CD4-positive, alpha-beta memory T cell (primary cell): ENCODE results near the gene BIVM. TPM values are rescaled to one million over a fixed set of nuclear protein-coding genes. Genes with fewer than 3 reads are reported as not detected.

ENCODE experiments used
- CTCF ChIA-PET: fragments of 350-600 bp; sonication (Branson Sonifier 250); formaldehyde crosslinking; loops from one replicate; lab custom pipeline; 2021; ENCODE audit warnings: inconsistent platforms; ENCODE audit not compliant: partially characterized antibody; lab: Charles Lee
- POLR2A ChIA-PET: fragments of 350-600 bp; sonication (Branson Sonifier 250); formaldehyde crosslinking; loops from one replicate; lab custom pipeline; 2021; ENCODE audit not compliant: partially characterized antibody; lab: Charles Lee
- DNase-seq, 5 donors: peaks; one replicate each; pipeline versions ENCODE4 v3.0.0 to v3.0.0-alpha.2; 2020 to 2022; ENCODE audit warnings: mixed read lengths in 1 of 5
- H3K27ac ChIP-seq: one replicate; pipeline ENCODE4 v1.7.0; 2013; ENCODE audit warnings: low read depth, low read length
- H3K27me3 ChIP-seq: 2 replicates; pipeline ENCODE4 v1.7.0; 2013; ENCODE audit warnings: mild to moderate bottlenecking, low read length, moderate library complexity; ENCODE audit not compliant: insufficient read depth
- H3K36me3 ChIP-seq: 2 replicates; pipeline ENCODE4 v1.7.0; 2013; ENCODE audit warnings: mild to moderate bottlenecking, low read length, moderate library complexity; ENCODE audit not compliant: insufficient read depth
- H3K4me1 ChIP-seq: 2 replicates; pipeline ENCODE4 v1.7.0; 2013; ENCODE audit warnings: mild to moderate bottlenecking, low read length, moderate library complexity; ENCODE audit not compliant: insufficient read depth
- H3K4me3 ChIP-seq, 2 donors: one replicate each; pipeline ENCODE4 v1.7.0; 2013; ENCODE audit warnings: low read length in 2 of 2, mild to moderate bottlenecking in 1 of 2
- H3K9me3 ChIP-seq, 2 donors: one replicate each; pipeline ENCODE4 v1.7.0; 2013; ENCODE audit warnings: low read length in 2 of 2, control low read depth in 1 of 2; ENCODE audit not compliant: control insufficient read depth in 1 of 2
- H3K27ac Mint-ChIP-seq, 7 donors: one replicate each; pipeline ENCODE4 v1.8.0; 2020 to 2021; ENCODE audit warnings: mixed read lengths in 7 of 7, mild to moderate bottlenecking in 6 of 7, inconsistent platforms in 3 of 7, moderate library complexity in 3 of 7
- H3K27me3 Mint-ChIP-seq, 2 donors: one replicate each; pipeline ENCODE4 v1.8.0; 2020 to 2021; ENCODE audit warnings: mixed read lengths in 2 of 2
- H3K36me3 Mint-ChIP-seq, 2 donors: one replicate each; pipeline ENCODE4 v1.8.0; 2020 to 2021; ENCODE audit warnings: mixed read lengths in 2 of 2, inconsistent platforms in 1 of 2, mild to moderate bottlenecking in 1 of 2
- H3K4me1 Mint-ChIP-seq, 4 donors: one replicate each; pipeline ENCODE4 v1.8.0; 2020 to 2021; ENCODE audit warnings: mixed read lengths in 4 of 4, mild to moderate bottlenecking in 1 of 4
- H3K4me3 Mint-ChIP-seq, 8 donors: one replicate each; pipeline ENCODE4 v1.8.0; 2020 to 2021; ENCODE audit warnings: mixed read lengths in 8 of 8, mild to moderate bottlenecking in 7 of 8, moderate library complexity in 6 of 8, inconsistent platforms in 3 of 8
- H3K9me3 Mint-ChIP-seq, 8 donors: one replicate each; pipeline ENCODE4 v1.8.0; 2020 to 2021; ENCODE audit warnings: mixed read lengths in 8 of 8, mild to moderate bottlenecking in 5 of 8, inconsistent platforms in 3 of 8, moderate library complexity in 1 of 8
- intact Hi-C: fragments of 100-400 bp; cut with micrococcal nuclease; formaldehyde crosslinking; loops from one replicate; pipeline ENCODE4 v1.15.1; 2023
- polyA plus RNA-seq, 2 donors: library from polyadenylated mRNA; unstranded; fragments of 300-500 nt; fragmentation: Illumina TruSeq; gene quantifications; one replicate each; pipeline ENCODE4 v1.2.3, GENCODE V29; 2021
- total RNA-seq, 2 experiments: library from RNA; stranded (reverse); gene quantifications; one replicate each; pipeline ENCODE4 v1.2.3, GENCODE V29; 2021

Gene BIVM
- total and polyA plus RNA-seq, 4 experiments from 2014 or later = 7.4 to 10.9 (median 9.8) TPM

DNA sequence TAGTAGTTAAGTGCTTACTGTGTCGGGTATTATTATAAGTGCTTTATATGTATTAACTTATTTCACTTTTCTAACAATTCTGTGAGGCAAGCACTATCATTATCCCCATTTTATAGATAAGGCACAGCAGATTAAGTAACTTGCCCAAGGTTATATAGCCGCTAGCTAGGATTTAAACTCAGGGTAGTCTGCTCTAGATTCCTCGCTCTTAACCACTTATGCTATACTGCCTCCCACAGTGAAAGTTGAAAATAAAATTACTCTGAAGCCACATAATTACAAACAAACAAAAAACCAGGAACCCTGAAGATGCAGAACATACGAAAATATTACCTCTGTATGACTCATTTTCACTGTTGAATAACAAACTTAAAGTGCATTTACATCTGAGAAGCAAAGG lies 29.2 kb upstream of the BIVM start:
- Histone ChIP-seq H3K4me1 (peaks cover 18% of the 10 kb centered on the region), H3K4me3 (no peak overlapping the region), H3K27me3 (no peaks in the 10 kb centered on the region), H3K36me3 (no peaks in the 10 kb centered on the region), H3K9me3 (no peaks in the 10 kb centered on the region), H3K27ac (no peak overlapping the region)
- H3K9me3 Mint-ChIP-seq = no peaks in the 10 kb centered on the region
- peaks cover 13 to 41% (median 31%) of the 10 kb centered on the region in 4 donors for H3K4me1 Mint-ChIP-seq
- H3K36me3 Mint-ChIP-seq = peaks cover 6 to 8% of the 10 kb centered on the region in 2 donors
- POLR2A ChIA-PET = no interaction called here
- intact Hi-C loops = no loop called here
- no peaks in the 10 kb centered on the region for H3K27me3 Mint-ChIP-seq
- CTCF ChIA-PET = interaction anchor here (0.9 to 2.3 kb wide), 5 partner anchors 31 to 190 kb away, joined by 4 to 8 read pairs (median 4); no protein-coding TSS in a partner anchor
- no peak for DNase-seq
- H3K27ac Mint-ChIP-seq = peak overlapping the region in 4 of 7 donors; percentile 0 to 71 (median 2)
- no peak overlapping the region for H3K4me3 Mint-ChIP-seq

DNA sequence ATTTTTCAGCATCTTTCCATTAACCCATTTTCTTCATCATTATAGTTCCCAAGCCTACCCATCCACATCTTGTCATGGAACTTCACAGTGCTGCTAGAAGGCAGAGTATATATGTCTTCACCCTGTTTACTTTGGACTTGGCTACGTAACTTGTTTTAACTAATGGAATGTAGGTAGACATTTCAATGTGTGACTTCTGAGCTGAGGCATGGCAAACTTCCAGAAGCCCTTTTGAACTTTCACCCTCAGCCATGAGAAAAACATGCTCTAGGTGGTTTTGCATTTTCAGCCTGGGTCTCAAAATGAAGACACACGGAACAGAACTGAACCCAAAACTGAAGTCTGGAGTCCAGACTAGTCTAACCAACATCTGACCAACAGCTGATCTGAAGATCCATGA lies 28.5 kb upstream of the BIVM start:
- Mint-ChIP-seq H3K4me3 (no peak overlapping the region), H3K4me1 (peaks cover 13 to 45% (median 34%) of the 10 kb centered on the region in 4 donors), H3K36me3 (peaks cover 6 to 8% of the 10 kb centered on the region in 2 donors), H3K27me3 (no peaks in the 10 kb centered on the region), H3K27ac (no peak overlapping the region), H3K9me3 (no peaks in the 10 kb centered on the region)
- Histone ChIP-seq H3K36me3 (no peaks in the 10 kb centered on the region), H3K27me3 (no peaks in the 10 kb centered on the region), H3K4me3 (no peak overlapping the region), H3K9me3 (no peaks in the 10 kb centered on the region), H3K4me1 (peaks cover 18% of the 10 kb centered on the region), H3K27ac (no peak overlapping the region)
- ChIA-PET CTCF (interaction anchor here (1.0 kb wide), 1 partner anchor 179 kb away, joined by 4 read pairs; no protein-coding TSS in a partner anchor), POLR2A (no interaction called here)
- DNase-seq = no peak
- intact Hi-C loops = no loop called here

DNA sequence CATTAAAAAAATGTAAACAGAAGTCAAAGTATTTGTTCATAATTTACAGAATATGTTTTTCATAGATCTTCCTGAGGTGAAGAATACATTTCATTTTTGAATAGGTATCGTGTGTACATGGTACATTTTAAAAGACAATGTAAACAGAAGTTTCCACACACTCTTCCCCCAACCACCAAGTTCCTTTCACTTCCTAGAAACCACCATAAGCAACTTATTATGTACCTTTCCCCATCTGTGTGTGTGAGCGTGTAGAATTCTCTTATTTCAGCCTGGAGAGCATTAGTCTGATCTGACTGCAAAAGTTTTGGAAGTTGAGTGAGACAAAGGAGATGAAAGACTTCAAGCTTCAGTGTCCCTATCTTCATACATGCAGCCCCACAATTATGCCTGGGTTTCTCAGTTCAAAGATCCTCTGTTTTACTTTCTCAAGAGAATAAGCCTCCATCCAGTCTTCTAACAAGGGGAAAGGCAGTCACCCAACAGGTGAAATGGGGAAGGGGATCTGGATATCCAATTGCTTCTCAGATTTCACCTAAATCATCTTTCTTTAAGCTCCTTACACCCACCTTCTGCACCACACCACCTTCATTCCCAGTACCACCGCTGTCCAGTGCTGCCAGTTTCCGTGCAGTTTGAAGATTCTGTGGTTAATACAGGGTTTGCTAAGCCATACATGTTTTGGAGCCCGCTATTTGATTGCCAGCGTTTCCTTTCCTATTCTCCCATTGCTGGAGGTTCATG lies 27.4 kb upstream of the BIVM start:
- Histone ChIP-seq H3K27me3 (no peaks in the 10 kb centered on the region), H3K4me1 (peaks cover 18% of the 10 kb centered on the region), H3K4me3 (no peak overlapping the region), H3K9me3 (no peaks in the 10 kb centered on the region), H3K36me3 (no peaks in the 10 kb centered on the region), H3K27ac (no peak overlapping the region)
- CTCF ChIA-PET = interaction anchor here (0.6 to 3.1 kb wide), 3 partner anchors 29 to 179 kb away, joined by 4 to 14 read pairs (median 5); no protein-coding TSS in a partner anchor
- Mint-ChIP-seq H3K27me3 (no peaks in the 10 kb centered on the region), H3K4me3 (peak overlapping the region; percentile 9 to 94 (median 92)), H3K9me3 (no peaks in the 10 kb centered on the region), H3K36me3 (peaks cover 5 to 8% of the 10 kb centered on the region in 2 donors), H3K27ac (peak overlapping the region in 4 of 7 donors; percentile 18 to 82 (median 52)), H3K4me1 (peaks cover 13 to 49% (median 36%) of the 10 kb centered on the region in 4 donors)
- intact Hi-C loops = loop anchor here (2.0 kb wide), 1 partner anchor 91 kb away; no protein-coding TSS in a partner anchor
- POLR2A ChIA-PET = interaction anchor here (0.6 kb wide), 1 partner anchor 175 kb away, joined by 3 read pairs; no protein-coding TSS in a partner anchor
- no peak for DNase-seq

DNA sequence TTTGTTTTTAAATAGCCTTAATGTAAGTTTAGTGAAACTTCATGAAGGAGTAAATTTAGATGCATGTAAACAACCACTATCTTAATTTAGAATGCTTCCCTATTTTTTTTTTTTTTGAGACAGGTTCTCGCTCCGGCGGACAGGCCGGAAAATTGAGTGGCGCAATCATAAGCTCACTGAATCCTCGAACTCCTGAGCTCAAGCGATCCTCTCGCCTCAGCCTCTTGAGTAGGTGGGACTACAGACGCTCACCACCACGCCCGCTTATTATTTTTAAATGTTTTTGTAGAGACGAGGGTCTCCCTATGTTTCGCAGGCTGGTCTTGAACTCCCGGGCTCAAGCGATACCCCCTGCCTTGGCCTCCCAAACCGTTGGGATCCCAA lies 26.9 kb upstream of the BIVM start:
- intact Hi-C loops = loop anchor here (2.0 kb wide), 1 partner anchor 91 kb away; no protein-coding TSS in a partner anchor
- H3K4me1 Mint-ChIP-seq = peaks cover 13 to 50% (median 37%) of the 10 kb centered on the region in 4 donors
- Histone ChIP-seq H3K36me3 (no peaks in the 10 kb centered on the region), H3K4me1 (peaks cover 18% of the 10 kb centered on the region), H3K9me3 (no peaks in the 10 kb centered on the region), H3K4me3 (no peak overlapping the region), H3K27ac (no peak overlapping the region), H3K27me3 (no peaks in the 10 kb centered on the region)
- H3K4me3 Mint-ChIP-seq = peak overlapping the region; percentile 57 to 94 (median 92)
- H3K27ac Mint-ChIP-seq = peak overlapping the region in 3 of 7 donors; percentile 25 to 81 (median 79)
- no peaks in the 10 kb centered on the region for H3K27me3 Mint-ChIP-seq
- no peak for DNase-seq
- H3K36me3 Mint-ChIP-seq = peaks cover 0 to 5% of the 10 kb centered on the region in 2 donors
- ChIA-PET CTCF (interaction anchor here (0.6 to 3.1 kb wide), 3 partner anchors 28 to 179 kb away, joined by 4 to 14 read pairs (median 5); no protein-coding TSS in a partner anchor), POLR2A (interaction anchor here (2.2 to 3.1 kb wide), 3 partner anchors 74 to 178 kb away, joined by 11 to 60 read pairs (median 40); partner anchors contain the start of genes ERCC5 and TPP2)
- H3K9me3 Mint-ChIP-seq = no peaks in the 10 kb centered on the region

DNA sequence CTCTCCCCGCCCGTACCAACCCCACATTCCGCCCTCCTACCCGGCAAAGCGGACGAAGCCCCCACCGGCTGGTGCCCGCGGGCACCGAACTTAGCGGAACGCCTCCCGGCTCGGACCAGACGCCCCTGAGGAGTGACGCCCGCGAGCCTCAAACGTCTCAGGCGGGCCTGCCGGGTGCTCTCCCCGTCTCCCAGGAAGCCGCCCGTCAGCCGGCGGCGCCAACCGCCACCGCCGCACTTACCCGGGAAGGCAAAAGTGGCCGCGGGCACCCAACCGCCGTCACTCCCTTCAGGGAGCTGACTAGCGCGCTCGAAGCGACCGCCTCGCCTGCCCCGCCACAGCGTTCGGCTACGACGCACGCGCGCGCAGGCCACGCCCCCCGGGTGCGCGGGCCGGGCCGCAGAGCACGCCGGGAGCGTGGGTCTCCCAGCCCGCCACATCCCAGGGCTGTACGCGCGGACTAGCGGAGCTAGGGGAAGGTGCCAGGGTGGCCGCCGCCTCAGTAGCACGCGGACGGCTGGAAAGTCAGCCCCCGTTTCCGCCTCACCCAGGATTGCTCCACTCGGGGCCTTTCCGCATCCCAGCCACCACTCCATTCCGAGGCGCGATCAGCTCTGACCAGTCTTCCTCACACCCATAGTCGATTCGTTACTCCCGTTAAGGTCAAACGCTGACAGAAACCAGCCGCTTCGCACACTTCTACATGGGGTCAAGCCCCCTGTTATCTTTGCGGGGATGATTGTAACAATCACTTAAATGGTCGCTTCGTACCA lies 25.3 kb upstream of the BIVM start, which contains the start of gene TEX30:
Gene TEX30, minus strand, starts transcription at position 346 of the 773 bp plus-strand sequence. CDS start 3,760 bp downstream, outside the sequence.
- Mint-ChIP-seq H3K4me1 (peaks cover 15 to 57% (median 42%) of the 10 kb centered on the region in 4 donors), H3K27me3 (no peaks in the 10 kb centered on the region), H3K27ac (peak within 1 kb of the TSS; percentile 88 to 97 (median 96)), H3K9me3 (no peaks in the 10 kb centered on the region), H3K4me3 (peak within 1 kb of the TSS; percentile 90 to 94 (median 92)), H3K36me3 (peaks cover 0 to 5% of the 10 kb centered on the region in 2 donors)
- no peaks in the 10 kb centered on the region for H3K36me3 ChIP-seq
- intact Hi-C loops = loop anchor here (1.0 to 2.0 kb wide), 5 partner anchors 27 to 379 kb away; partner anchors contain the start of gene TPP2
- peak within 1 kb of the TSS; percentile 50 to 81 for H3K4me3 ChIP-seq
- peaks cover 23% of the 10 kb centered on the region for H3K4me1 ChIP-seq
- H3K9me3 ChIP-seq = no peaks in the 10 kb centered on the region
- POLR2A ChIA-PET = interaction anchor here (0.7 to 3.1 kb wide), 15 partner anchors 11 to 379 kb away, joined by 3 to 60 read pairs (median 4); partner anchors contain the start of genes ERCC5 and TPP2
- peak; percentile 85 to 93 (median 90) for DNase-seq
- no peaks in the 10 kb centered on the region for H3K27me3 ChIP-seq
- CTCF ChIA-PET = interaction anchor here (0.8 to 3.1 kb wide), 6 partner anchors 27 to 194 kb away, joined by 3 to 14 read pairs (median 4); partner anchors contain the start of genes ERCC5 and TPP2
- H3K27ac ChIP-seq = peak within 1 kb of the TSS; percentile 84

DNA sequence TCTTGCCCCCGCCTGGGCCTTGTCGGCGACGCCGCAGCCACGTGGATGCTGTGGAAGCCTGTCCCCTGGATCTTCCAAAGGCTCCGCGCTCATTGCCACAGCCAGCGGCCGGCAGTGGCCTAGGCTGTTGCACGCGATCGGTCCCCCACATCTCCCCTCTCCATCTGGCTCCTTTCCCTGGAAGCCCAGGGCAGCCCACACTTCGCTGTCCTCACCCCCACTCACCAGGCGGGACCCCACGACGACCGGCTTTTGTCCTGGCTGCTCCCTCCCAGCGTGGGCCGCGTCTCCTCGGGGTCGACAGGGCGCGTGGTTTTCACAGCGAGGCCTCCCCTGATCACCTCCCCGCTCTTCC lies 24.7 kb upstream of the BIVM start:
- no peak for DNase-seq
- H3K27me3 ChIP-seq = no peaks in the 10 kb centered on the region
- H3K4me1 ChIP-seq = peaks cover 29% of the 10 kb centered on the region
- H3K27ac ChIP-seq = peak overlapping the region; percentile 84
- H3K27ac Mint-ChIP-seq = peak overlapping the region; percentile 88 to 97 (median 96)
- H3K4me3 ChIP-seq = peak overlapping the region; percentile 12 to 81
- H3K4me3 Mint-ChIP-seq = peak overlapping the region; percentile 90 to 94 (median 92)
- H3K9me3 ChIP-seq = no peaks in the 10 kb centered on the region
- no peaks in the 10 kb centered on the region for H3K36me3 ChIP-seq
- peaks cover 0 to 5% of the 10 kb centered on the region in 2 donors for H3K36me3 Mint-ChIP-seq
- ChIA-PET CTCF (interaction anchor here (0.8 to 3.1 kb wide), 6 partner anchors 26 to 194 kb away, joined by 3 to 14 read pairs (median 4); partner anchors contain the start of genes ERCC5 and TPP2), POLR2A (interaction anchor here (0.7 to 3.1 kb wide), 14 partner anchors 10 to 380 kb away, joined by 3 to 60 read pairs (median 4); partner anchors contain the start of genes ERCC5 and TPP2)
- H3K4me1 Mint-ChIP-seq = peaks cover 19 to 63% (median 47%) of the 10 kb centered on the region in 4 donors
- no peaks in the 10 kb centered on the region for H3K9me3 Mint-ChIP-seq
- no peaks in the 10 kb centered on the region for H3K27me3 Mint-ChIP-seq
- intact Hi-C loops = no loop called here
